GM12878 (cell line): ENCODE measurements around the gene SPATS2L.

Source experiments
- BHLHE40 ChIP-seq, 2 experiments: fragments of 450-650 bp in 1 of 2; IDR thresholded peaks; 2 replicates each; pipeline ENCODE4 v1.6.1; 2011 to 2017; ENCODE audit warnings: low read depth in 2 of 2, borderline replicate concordance in 1 of 2, improper control_type of control experiment in 1 of 2, low read length in 1 of 2, mild to moderate bottlenecking in 1 of 2
- CEBPB ChIP-seq, 2 experiments: fragments of 150-350 bp in 1 of 2; IDR thresholded peaks; 2 replicates each; pipeline ENCODE4 v1.6.1; 2012 to 2014; ENCODE audit warnings: low read depth in 2 of 2, low read length in 2 of 2, borderline replicate concordance in 1 of 2, inconsistent platforms in 1 of 2
- EGR1 ChIP-seq, 2 experiments: IDR thresholded peaks; 1 replicate in 1 of 2; 2 replicates in 1 of 2; pipeline ENCODE4 v1.6.1; 2011 to 2012; ENCODE audit warnings: low read depth in 2 of 2, low read length in 2 of 2, borderline replicate concordance in 1 of 2, mild to moderate bottlenecking in 1 of 2, moderate library complexity in 1 of 2
- HDAC6 ChIP-seq: fragments of 200-600 bp; sonication (generic); IDR thresholded peaks from one replicate; pipeline ENCODE4 v1.8.0; 2017; ENCODE audit warnings: antibody characterized with exemption; ENCODE audit not compliant: unreplicated experiment
- POLR2AphosphoS5 ChIP-seq: IDR thresholded peaks from 2 replicates; pipeline ENCODE4 v1.6.1; 2011; ENCODE audit warnings: mild to moderate bottlenecking, low read length, inconsistent platforms
- RAD21 ChIP-seq: IDR thresholded peaks from 2 replicates; pipeline ENCODE4 v1.6.1; 2011; ENCODE audit warnings: mild to moderate bottlenecking, low read depth, low read length, moderate library complexity; ENCODE audit not compliant: insufficient read depth
- RCOR1 ChIP-seq: conservative IDR thresholded peaks from 2 replicates; pipeline ENCODE4 v1.6.1; 2012; ENCODE audit warnings: low read depth, low read length, improper control_type of control experiment
- TF ChIP-seq, protein P1 (sequence below): fragments of 450-650 bp; formaldehyde crosslinking; IDR thresholded peaks from 2 replicates; pipeline ENCODE4 v1.4.0; 2022; ENCODE audit warnings: mild to moderate bottlenecking, moderate library complexity
- TF ChIP-seq, protein P2 (sequence below): fragments of 450-650 bp; IDR thresholded peaks from 2 replicates; pipeline ENCODE4 v1.6.1; 2017; ENCODE audit warnings: mild to moderate bottlenecking, moderate library complexity
- TF ChIP-seq, protein P3 (sequence below): IDR thresholded peaks from 2 replicates; pipeline ENCODE4 v1.6.1; 2012; ENCODE audit warnings: low read depth, low read length, improper control_type of control experiment
- TF ChIP-seq, protein P4 (sequence below), 3 experiments: IDR thresholded peaks in 2 of 3; conservative IDR thresholded peaks in 1 of 3; 2 replicates each; pipeline ENCODE4 v1.5.1; 2011; ENCODE audit warnings: low read depth in 3 of 3, low read length in 3 of 3, mild to moderate bottlenecking in 3 of 3, control low read depth in 2 of 3, moderate library complexity in 2 of 3, inconsistent platforms in 1 of 3, mixed read lengths in 1 of 3; ENCODE audit not compliant: control insufficient read depth in 2 of 3, insufficient read depth in 1 of 3; ENCODE audit errors: extremely low read depth in 1 of 3
- TF ChIP-seq, protein P5 (sequence below): fragments of 450-650 bp; IDR thresholded peaks from 2 replicates; pipeline ENCODE4 v1.6.1; 2017; ENCODE audit warnings: antibody characterized with exemption, mild to moderate bottlenecking, moderate library complexity

DNA sequence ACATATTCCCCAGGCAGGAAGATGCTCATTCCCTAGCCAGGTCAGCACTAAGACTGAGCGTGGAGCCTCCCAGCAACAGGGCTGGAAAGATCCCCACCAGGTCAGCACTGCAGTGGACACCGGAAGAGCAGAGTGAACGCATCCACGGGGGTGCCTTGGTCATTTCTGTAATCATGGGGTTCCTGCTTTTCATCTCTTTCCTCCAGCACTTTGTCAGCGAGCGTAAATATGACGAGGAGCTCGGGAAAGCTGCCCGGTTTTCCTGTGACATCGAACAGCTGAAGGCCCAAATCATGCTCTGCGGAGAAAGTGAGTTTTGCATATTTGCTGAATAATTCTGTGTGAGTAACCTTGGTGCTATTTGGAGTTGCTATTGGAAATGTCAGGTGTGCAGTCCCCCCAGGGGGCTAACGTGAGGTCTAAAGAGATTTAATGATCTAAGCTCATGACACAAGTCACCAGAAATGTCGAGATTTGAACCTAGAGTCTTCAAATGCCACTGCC, 163.3 kb downstream of the SPATS2L start:
- TF ChIP-seq CEBPB (IDR thresholded peaks at IDR 0.05; ENCODE audit: borderline replicate concordance in 1 of 2, low read depth in 2 of 2, low read length in 2 of 2) (no peak), POLR2AphosphoS5 (no peak), HDAC6 (no peak), RCOR1 (no peak), RAD21 (no peak), BHLHE40 (IDR thresholded peaks at IDR 0.05; ENCODE audit: borderline replicate concordance in 1 of 2, low read depth in 2 of 2, low read length in 1 of 2) (no peak), EGR1 (IDR thresholded peaks at IDR 0.05; ENCODE audit: borderline replicate concordance in 1 of 2, low read depth in 2 of 2, low read length in 2 of 2) (no peak)
- TF ChIP-seq, protein P1, sequence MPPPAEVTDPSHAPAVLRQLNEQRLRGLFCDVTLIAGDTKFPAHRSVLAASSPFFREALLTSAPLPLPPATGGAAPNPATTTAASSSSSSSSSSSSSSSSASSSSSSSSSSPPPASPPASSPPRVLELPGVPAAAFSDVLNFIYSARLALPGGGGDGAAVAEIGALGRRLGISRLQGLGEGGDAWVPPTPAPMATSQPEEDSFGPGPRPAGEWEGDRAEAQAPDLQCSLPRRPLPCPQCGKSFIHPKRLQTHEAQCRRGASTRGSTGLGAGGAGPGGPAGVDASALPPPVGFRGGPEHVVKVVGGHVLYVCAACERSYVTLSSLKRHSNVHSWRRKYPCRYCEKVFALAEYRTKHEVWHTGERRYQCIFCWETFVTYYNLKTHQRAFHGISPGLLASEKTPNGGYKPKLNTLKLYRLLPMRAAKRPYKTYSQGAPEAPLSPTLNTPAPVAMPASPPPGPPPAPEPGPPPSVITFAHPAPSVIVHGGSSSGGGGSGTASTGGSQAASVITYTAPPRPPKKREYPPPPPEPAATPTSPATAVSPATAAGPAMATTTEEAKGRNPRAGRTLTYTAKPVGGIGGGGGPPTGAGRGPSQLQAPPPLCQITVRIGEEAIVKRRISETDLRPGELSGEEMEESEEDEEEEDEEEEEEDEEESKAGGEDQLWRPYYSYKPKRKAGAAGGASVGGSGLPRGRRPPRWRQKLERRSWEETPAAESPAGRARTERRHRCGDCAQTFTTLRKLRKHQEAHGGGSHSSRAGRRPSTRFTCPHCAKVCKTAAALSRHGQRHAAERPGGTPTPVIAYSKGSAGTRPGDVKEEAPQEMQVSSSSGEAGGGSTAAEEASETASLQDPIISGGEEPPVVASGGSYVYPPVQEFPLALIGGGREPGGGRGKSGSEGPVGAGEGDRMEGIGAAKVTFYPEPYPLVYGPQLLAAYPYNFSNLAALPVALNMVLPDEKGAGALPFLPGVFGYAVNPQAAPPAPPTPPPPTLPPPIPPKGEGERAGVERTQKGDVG (CRISPR knock-in tag) = no peak
- TF ChIP-seq, protein P2, sequence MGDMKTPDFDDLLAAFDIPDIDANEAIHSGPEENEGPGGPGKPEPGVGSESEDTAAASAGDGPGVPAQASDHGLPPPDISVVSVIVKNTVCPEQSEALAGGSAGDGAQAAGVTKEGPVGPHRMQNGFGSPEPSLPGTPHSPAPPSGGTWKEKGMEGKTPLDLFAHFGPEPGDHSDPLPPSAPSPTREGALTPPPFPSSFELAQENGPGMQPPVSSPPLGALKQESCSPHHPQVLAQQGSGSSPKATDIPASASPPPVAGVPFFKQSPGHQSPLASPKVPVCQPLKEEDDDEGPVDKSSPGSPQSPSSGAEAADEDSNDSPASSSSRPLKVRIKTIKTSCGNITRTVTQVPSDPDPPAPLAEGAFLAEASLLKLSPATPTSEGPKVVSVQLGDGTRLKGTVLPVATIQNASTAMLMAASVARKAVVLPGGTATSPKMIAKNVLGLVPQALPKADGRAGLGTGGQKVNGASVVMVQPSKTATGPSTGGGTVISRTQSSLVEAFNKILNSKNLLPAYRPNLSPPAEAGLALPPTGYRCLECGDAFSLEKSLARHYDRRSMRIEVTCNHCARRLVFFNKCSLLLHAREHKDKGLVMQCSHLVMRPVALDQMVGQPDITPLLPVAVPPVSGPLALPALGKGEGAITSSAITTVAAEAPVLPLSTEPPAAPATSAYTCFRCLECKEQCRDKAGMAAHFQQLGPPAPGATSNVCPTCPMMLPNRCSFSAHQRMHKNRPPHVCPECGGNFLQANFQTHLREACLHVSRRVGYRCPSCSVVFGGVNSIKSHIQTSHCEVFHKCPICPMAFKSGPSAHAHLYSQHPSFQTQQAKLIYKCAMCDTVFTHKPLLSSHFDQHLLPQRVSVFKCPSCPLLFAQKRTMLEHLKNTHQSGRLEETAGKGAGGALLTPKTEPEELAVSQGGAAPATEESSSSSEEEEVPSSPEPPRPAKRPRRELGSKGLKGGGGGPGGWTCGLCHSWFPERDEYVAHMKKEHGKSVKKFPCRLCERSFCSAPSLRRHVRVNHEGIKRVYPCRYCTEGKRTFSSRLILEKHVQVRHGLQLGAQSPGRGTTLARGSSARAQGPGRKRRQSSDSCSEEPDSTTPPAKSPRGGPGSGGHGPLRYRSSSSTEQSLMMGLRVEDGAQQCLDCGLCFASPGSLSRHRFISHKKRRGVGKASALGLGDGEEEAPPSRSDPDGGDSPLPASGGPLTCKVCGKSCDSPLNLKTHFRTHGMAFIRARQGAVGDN = no peak
- TF ChIP-seq, protein P3, sequence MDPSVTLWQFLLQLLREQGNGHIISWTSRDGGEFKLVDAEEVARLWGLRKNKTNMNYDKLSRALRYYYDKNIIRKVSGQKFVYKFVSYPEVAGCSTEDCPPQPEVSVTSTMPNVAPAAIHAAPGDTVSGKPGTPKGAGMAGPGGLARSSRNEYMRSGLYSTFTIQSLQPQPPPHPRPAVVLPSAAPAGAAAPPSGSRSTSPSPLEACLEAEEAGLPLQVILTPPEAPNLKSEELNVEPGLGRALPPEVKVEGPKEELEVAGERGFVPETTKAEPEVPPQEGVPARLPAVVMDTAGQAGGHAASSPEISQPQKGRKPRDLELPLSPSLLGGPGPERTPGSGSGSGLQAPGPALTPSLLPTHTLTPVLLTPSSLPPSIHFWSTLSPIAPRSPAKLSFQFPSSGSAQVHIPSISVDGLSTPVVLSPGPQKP = no peak
- TF ChIP-seq, protein P4, sequence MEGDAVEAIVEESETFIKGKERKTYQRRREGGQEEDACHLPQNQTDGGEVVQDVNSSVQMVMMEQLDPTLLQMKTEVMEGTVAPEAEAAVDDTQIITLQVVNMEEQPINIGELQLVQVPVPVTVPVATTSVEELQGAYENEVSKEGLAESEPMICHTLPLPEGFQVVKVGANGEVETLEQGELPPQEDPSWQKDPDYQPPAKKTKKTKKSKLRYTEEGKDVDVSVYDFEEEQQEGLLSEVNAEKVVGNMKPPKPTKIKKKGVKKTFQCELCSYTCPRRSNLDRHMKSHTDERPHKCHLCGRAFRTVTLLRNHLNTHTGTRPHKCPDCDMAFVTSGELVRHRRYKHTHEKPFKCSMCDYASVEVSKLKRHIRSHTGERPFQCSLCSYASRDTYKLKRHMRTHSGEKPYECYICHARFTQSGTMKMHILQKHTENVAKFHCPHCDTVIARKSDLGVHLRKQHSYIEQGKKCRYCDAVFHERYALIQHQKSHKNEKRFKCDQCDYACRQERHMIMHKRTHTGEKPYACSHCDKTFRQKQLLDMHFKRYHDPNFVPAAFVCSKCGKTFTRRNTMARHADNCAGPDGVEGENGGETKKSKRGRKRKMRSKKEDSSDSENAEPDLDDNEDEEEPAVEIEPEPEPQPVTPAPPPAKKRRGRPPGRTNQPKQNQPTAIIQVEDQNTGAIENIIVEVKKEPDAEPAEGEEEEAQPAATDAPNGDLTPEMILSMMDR (IDR thresholded peaks at IDR 0.05 in 2 of 3, conservative IDR thresholded peaks at IDR 0.05 in 1 of 3; ENCODE audit: control insufficient read depth in 2 of 3, extremely low read depth in 1 of 3, insufficient read depth in 1 of 3, low read depth in 3 of 3, low read length in 3 of 3) = no peak
- TF ChIP-seq, protein P5, sequence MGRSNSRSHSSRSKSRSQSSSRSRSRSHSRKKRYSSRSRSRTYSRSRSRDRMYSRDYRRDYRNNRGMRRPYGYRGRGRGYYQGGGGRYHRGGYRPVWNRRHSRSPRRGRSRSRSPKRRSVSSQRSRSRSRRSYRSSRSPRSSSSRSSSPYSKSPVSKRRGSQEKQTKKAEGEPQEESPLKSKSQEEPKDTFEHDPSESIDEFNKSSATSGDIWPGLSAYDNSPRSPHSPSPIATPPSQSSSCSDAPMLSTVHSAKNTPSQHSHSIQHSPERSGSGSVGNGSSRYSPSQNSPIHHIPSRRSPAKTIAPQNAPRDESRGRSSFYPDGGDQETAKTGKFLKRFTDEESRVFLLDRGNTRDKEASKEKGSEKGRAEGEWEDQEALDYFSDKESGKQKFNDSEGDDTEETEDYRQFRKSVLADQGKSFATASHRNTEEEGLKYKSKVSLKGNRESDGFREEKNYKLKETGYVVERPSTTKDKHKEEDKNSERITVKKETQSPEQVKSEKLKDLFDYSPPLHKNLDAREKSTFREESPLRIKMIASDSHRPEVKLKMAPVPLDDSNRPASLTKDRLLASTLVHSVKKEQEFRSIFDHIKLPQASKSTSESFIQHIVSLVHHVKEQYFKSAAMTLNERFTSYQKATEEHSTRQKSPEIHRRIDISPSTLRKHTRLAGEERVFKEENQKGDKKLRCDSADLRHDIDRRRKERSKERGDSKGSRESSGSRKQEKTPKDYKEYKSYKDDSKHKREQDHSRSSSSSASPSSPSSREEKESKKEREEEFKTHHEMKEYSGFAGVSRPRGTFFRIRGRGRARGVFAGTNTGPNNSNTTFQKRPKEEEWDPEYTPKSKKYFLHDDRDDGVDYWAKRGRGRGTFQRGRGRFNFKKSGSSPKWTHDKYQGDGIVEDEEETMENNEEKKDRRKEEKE = no peak
